Mammary epithelial cell (primary cell): ENCODE measurements around the gene SLC5A4.

ENCODE experiments used
- EZH2 ChIP-seq: IDR thresholded peaks from 2 replicates; pipeline ENCODE4 v1.6.1; 2012; ENCODE audit warnings: low read length, inconsistent platforms, borderline replicate concordance
- TF ChIP-seq, protein P1 (sequence below), 2 donors: IDR thresholded peaks in 1 of 2; conservative IDR thresholded peaks in 1 of 2; 2 replicates each; pipeline ENCODE4 v1.5.1; 2011 to 2012; ENCODE audit warnings: inconsistent platforms in 2 of 2, low read length in 2 of 2, mild to moderate bottlenecking in 2 of 2, control low read depth in 1 of 2, low read depth in 1 of 2; ENCODE audit not compliant: insufficient read depth in 1 of 2; ENCODE audit errors: extremely low read depth in 1 of 2

DNA sequence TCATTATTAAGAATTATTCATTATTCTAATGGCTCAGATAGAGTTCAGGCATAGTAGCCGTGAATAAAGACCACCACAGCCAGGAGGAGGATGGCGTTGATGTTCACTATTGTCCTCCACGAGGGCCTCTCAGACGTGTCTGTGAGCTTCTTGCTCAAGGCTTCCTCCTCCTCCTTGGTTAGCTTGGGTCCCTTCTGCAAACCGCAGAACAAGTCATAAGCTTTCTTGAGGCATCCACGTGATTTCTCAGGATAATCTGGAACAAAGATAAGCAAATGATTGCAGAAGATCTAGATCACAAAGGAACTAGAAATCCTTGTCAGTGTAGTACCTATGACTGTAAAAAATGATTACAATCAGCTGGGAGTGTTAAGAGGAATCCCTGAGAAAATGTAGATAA, 36.7 kb downstream of the SLC5A4 start:
- TF ChIP-seq, protein P1, sequence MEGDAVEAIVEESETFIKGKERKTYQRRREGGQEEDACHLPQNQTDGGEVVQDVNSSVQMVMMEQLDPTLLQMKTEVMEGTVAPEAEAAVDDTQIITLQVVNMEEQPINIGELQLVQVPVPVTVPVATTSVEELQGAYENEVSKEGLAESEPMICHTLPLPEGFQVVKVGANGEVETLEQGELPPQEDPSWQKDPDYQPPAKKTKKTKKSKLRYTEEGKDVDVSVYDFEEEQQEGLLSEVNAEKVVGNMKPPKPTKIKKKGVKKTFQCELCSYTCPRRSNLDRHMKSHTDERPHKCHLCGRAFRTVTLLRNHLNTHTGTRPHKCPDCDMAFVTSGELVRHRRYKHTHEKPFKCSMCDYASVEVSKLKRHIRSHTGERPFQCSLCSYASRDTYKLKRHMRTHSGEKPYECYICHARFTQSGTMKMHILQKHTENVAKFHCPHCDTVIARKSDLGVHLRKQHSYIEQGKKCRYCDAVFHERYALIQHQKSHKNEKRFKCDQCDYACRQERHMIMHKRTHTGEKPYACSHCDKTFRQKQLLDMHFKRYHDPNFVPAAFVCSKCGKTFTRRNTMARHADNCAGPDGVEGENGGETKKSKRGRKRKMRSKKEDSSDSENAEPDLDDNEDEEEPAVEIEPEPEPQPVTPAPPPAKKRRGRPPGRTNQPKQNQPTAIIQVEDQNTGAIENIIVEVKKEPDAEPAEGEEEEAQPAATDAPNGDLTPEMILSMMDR (conservative IDR thresholded peaks at IDR 0.05 in 1 of 2, IDR thresholded peaks at IDR 0.05 in 1 of 2; ENCODE audit: extremely low read depth in 1 of 2, insufficient read depth in 1 of 2, low read depth in 1 of 2, low read length in 2 of 2), result no peak
- no peak for TF ChIP-seq EZH2
